NCI-H2107 treated with DMSO at 0.1 percent for 48 hours (cell line): ENCODE results near the gene PIP5KL1.
A peak's percentile ranks its signal among the peaks of the same experiment; 100 is the strongest.

Source experiments
- DNase-seq: peaks from one replicate; lab custom pipeline; 2025; ENCODE audit not compliant: unreplicated experiment; lab: John Stamatoyannopoulos, UW

PIP5KL1 gene

DNA sequence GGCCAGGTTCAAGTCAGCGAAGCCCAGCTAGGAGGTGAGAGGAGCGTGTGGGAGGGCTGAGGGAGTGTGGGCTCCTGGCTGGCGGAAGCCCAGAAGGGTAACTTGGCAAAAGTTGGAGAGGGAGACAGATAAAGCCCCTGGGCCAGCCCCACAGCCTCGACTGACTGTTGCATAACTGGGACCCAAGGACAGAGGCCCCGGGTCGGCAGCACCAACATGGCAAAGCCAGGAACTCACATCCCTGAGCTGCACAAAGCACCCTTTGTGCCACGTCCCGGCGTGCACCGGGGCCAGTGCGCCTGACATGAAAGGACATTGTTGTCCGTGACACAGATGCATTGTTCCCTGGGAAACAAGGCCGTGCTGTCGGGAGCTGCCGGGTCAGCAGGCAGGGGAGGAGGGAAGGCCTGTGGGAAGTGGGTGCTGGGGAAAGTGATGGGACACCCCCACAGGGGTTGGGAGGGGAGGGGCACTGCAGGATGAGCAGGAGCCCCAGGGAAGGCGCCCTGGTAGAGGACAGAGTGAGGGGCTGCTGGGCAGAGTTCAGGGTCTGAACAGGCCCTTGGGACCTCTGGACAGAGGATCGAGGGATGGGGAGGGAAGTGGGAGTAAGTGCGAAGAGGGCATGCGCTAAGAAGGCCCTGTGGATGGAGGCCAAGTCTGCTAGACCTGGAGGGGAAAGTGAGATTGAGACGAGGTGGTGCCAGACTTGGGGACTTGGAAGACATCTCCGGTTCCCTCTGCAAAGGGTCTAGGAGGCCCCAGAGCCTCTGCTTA is 20.1 kb upstream of the PIP5KL1 start:
- no peak for DNase-seq

DNA sequence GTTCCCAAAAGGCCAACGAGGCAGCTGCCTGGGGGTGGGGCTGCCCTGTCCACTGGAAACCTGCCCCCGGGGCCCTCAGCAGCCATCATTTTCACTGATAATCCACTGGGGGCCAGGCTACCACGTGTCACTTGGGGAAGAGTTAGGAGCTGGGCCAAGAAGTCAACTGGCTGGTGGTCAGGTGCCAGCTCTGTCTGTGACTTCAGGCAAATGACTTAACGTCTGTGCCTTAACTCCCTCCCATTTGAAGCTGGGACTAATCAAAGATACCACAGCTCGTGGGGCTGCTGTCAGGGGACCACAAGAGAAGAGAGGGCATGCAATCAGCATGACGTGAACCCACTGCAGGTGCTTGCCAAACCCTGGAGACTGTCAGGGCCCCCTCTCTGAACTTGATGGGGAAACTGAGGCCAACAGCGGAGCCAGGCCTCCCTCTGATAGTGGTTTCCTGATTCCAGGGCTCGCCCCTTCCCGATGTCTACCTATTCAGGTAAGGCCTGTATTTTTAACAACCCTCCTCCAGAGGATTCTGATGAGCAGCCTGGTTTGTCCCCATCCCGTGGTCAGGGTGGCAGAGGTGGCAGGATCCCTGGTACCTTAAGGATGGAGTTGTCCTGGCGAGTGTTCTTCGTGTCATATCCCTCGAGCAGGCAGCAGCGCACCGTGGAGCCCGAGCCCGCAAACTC is 19.4 kb upstream of the PIP5KL1 start:
- DNase-seq = no peak

DNA sequence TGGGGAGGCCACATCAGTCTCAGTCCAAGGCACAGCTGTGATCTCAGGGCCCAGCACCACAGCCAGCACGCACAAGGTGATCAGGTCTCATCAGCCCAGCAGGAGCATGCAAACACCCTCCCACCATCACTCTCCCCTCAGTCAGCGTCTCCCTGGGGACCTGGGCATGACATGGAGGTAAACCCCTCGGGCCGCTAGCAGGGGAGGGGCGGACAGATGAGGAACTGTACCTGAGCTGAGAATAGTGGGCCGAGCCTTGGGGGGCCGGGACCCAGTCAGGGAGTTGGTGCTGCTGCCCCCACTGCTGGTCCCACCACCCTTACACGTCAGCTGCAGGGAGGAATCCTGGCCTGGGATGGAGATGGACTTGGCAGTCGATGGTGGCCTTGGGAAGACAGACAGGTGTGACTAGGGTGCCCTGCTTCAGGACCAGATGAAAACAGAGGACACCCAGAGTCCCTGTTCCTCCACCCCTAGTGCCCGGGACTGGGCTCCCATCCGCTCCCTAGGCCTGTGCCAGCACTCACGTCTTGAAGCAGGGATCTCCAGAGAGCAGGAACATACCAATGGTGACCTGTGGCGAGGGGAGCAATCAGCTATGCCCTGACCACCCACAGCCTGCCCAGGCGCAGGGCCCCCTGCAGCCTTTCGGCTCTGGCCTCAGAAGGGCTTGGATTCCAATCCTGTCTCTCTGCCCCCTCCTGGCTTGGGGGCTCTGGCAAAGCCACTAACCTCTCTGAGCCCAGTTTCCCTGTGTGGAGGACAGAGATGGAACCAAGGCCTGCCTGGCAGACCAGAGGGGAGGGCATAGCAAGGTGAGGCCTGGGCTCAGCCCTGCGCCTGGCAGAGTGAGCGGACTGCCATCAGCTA is 17.5 kb upstream of the PIP5KL1 start:
- no peak for DNase-seq

DNA sequence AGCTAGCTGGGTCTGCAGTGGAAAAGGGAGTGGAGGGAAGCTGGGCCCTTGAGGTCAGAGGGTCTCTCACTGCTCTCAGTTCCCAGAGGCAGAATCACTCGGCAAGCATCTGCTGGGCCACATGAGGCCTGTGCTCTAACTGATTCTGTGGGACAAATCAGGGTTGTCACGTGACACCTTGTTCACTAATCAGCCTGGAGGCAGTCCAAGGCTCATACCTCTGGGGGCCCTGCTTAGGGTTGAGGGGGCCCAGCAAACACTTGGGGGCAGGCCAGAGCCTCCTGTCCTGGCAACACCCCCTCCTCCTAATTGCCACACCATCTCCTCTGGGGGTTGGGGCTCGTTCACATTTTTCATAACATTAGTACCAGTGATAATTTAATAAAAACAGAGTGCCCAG is 16.2 kb upstream of the PIP5KL1 start:
- DNase-seq = no peak

DNA sequence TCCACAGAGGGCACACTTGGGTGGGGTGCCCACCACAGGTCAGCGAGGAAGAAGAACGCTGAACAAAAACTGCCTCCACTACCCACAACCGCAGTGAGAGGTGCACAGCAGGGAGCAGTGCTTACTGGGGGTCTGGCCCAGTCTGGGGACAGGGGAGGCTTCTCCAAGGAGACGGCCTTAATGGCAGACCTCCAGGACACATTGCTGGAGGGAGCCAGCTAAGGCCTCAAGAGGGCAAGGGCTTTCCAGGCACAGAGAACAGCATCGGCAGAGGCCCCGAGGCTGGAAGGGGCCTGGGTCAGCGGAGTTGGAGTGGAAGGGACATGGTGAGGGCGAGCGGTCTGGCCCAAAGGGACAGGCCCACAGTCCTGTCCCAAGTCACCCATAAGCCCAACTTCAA is 15.4 kb upstream of the PIP5KL1 start:
- no peak for DNase-seq

DNA sequence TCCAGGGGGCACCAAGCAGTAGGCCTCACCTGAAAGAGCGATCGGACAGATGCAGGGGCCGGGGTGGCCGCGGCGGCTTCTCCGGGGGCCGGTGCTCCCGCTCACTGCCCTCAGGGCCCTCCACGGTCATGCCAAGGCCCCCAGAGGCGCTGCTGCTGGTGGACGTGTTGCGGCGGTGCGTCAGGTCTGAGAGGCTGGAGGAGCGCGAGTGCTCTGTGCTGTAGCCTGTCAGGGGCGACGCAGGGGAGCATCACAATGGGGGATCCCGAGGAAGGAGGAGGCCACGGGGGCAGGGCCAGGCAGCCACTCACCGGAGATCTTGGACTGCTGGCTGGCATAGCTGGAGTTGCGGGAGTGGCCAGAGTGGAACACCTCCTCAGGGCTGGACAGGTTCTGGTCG is 14.8 kb upstream of the PIP5KL1 start:
- no peak for DNase-seq

DNA sequence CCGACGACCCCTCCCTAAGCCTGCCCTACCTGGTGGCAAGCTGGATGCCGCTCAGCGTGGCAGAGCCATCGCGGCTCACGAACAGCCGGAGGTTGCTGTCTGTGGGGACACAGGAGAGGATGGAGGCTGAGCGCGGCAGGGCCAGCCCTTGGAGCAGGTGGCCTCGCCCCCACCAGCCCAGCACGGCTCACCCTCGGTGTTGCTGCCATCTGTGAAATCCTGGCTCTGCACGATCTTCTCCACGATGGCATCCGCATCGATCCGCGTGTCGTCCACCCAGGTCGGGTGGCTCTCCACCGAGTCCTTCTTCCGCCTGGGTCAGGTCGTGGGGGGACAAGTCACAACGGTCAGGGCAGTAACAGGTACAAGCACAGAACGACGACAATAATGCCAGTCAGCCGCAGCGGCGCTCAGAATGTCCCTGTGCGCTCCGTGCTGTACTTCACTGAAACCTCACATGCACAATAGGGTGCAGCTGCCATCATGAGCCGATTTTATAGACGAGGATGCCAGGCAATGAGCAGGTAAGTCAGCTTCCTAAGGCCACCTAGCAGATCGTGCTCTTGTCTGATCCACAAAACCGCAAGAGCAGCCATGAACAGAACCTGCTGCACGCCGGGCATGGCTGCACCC is 14.1 kb upstream of the PIP5KL1 start:
- DNase-seq = no peak

DNA sequence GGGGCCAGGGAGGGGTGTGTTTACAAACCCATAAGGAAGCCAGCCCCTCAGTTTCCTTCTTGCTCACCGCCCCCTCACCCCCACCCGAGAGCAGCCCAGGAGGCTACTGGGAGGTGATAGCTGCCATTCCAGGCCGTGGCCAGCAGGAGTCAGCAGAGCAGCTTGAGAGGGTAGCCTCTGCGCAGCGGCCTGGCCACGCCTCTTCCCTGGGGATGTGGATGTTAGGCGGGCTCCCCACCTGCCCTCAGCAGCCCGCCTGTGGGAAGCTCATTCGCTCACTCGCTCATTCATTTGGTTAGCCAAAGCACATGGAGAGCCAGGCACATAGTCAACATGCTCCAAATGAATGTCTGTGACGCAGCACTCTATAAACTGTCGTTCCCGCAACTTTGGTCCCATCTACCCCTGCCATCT is 13.2 kb upstream of the PIP5KL1 start:
- peak; percentile 63 for DNase-seq

DNA sequence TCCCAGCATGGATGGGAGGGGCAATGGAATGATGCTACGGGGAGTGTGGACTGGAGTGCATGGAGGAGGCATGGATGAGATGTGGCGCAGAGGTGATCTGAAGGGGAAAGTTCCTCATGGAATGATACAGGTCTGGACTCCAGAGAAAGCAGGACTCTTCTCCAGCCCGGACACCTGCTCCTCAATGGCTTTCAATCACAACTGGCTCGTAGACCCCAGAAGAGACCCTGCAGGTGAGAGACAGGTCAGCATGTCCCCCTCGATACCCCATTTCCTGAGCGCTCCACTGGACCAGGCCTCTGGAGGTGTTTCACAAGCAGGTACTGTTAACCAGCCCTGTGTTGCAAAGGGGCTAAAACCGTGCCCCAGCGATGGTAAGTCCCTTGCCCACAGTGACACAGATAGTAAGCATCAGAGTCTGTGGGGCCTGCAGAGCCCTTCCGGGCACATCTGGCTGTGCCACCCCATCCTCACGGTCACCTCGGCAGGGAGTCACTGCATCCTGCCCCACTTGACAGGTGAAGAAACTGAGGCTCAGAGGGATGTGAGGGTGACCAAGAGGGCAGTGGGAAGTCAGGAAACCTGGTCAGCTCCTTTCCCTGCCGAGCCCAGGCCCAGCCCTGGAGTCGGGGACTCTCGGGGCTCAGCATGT is 12.6 kb upstream of the PIP5KL1 start:
- DNase-seq = no peak

DNA sequence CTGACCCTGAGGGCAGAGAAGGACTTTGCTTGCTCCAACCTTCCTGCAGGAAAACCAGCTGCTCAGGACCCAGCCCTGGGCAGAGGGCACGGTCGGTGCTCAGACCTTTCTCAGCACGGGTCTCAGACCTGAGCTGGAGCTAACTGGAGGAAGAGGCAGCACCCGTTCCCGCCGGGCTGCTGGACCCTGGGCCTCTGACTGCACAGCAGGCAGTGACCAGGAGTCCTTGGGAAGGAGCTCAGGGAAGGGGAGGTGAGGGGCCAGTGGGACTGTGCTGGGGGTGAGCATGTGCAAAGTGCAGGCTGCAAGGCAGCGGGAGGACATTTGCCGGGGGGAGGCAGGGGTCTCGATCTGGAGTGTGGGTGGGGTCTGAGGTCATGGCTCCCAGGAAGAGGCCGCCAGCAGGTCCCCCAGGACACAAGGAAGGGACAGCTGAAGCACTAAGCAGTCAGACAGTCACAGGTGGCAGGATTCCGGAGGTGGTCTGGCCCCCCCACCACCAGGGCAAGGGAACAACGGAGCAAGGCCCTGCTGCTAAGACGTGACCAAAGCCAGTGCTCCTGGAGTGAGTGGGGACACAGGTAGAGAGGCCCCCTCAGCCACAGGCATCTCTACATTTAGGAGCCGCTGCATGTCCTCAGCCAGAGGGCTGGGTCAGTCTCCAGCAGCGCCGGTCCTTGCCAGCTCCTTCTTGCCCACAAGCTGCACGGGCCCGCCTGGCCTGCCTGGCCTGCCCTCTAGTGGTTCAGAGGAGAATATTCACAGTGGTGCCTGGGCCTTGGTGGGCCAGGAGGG is 11.8 kb upstream of the PIP5KL1 start:
- no peak for DNase-seq

DNA sequence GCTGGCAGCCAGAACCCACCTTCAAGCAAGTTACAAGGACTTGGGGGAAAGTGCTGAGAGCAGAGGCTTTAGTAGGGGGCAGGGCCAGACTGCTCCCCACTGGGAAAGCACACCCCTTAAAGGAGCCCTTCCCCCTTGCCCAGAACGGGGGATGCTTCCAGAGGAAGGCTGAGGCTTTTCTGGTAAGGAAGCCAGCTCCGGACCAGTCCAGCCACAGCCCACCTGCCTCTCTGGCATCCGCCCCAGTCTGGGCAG is 11.3 kb upstream of the PIP5KL1 start:
- no peak for DNase-seq

DNA sequence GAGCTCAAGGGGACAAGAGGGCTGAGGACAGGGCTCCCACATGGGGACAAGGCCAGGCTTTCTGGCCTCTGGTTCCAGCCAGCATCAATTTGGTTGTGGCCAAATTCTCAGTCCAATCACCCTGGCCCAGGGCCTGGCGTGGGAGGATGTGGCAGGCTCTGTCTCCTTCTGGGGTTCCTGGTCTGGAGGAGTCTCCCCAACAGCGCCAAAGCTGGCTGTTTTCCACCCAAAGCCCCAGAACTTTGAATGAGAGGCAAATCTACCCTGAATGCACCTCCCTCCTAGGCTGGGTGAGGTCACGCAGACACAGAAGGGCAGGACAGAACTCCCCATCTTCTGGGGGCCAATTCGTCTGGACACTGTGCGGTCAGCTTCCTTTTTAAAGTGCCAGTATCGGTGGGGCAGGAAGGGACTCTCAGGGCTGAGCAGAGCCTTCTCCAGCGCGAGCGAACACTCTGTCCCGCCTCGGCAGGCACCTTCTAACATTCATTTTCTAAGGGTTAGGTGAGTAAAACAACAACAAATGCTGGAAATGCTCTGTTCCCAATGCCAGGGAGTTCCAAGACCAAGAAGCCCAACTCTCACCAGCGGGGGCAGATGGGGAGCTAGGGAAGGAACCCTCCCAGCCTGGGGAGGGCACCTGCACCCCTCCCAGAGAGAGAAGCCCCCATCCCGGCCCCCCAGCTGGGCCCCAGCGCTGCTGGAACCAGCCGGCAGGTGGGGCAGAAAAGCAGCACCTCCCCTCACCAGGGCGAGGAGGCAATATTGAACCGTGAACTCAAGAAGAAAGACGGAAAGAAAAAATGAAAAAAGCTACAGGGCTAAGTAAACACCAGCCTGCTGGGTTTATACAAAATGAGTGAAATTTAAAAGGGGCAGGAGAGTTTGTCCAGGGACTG is 10.7 kb upstream of the PIP5KL1 start:
- no peak for DNase-seq

DNA sequence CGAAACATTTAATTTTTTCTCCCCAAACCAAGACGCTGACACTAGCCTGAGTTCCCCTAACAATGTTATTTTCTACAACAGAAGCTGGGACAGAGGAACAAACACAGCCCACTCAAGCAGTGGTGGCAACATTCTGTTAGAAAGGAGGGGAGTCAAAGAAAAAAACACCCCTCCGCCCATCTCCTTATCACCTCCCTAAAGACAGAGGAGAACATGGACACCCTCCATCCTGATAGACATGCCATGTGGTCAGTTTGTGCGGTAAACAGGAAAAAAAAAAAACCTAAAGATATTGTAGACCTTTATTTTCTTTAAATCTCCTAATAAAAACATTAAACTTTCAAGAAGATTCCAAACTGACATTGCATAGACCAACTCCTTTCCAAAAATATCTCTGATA is 10.0 kb upstream of the PIP5KL1 start:
- no peak for DNase-seq

DNA sequence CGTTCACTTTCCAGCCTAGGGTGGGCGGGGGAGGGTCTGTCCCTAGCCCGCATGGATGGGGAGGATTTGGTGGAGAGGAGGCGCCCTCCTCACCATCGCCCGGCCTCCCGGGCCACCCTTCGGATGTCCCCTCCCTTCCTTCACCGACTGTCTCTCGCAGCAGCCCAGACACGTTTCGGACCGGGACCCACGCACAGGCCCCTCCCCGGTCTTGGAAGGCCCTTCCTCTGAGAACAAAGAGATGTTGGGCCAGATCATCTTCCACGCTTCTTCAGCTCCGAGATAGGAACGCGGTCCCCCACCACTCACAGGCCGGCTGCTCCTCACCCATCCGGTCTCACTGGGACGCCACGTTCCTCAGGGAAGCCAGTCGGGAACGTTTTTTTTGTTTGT is 7.7 kb upstream of the PIP5KL1 start:
- no peak for DNase-seq

DNA sequence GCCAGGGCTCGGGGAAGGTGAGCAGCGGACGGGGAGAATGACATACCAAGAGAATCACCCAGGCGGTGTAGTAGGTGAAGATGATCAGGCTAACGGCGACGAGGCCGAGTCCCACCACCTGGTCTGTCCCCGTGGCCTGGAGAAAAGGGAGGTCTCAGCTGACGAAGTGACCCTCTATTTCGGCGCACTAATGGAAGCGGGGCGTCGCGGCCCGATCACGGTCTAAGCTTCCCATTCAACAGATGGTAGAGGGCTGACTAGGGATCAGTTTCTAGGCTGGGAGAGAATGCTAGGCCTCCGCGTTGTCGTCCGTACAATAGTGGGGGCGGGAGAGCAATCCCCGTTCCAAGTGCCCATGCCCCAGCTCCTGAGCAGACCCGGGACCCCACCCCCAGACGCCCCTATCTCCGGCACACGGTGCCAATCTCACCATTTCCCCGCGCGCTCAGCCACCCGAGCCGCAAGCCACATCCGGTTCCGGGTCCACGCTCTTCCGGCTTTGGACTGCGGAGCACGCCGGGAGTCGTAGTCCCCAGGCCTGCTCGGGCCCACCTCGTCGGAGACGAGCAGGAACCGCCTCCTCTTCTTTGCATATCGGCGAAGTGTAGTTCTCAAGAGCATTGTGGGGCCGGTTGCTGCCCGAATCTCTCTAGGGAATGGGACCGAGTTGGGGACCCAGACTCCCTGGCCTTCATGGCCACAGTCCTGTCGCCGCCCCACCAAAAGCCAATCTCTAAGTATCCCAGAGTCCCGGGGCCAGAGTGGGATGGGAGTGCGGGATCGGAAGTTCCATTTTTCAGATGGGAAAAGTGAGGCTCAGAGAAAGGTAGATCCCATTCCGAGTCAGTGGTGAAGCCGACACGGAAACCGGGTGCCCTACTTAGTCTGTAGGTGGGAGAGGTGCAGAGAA is 7.1 kb upstream of the PIP5KL1 start, which contains the start of gene DPM2:
TSS of gene DPM2 (minus strand) at position 467 of the 910 bp plus-strand sequence. CDS start at position 433, 34 bp downstream.
- peak; percentile 23 for DNase-seq

DNA sequence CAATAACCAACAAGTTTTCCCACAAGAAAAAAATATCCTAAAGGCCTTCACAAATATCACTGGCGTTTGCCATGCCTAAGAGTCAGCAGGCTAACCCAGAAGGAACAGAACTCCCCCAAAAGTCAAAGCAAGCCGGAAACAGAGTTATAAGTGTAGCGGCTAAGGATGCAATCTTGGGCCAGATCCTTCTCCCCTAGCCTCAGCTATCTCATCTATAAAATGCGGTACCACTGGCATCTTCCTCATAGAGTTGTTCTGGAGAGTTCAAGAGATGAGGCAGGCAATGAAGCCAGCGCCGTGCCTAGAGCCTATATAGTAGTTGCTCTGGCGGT is 6.4 kb upstream of the PIP5KL1 start:
- no peak for DNase-seq

DNA sequence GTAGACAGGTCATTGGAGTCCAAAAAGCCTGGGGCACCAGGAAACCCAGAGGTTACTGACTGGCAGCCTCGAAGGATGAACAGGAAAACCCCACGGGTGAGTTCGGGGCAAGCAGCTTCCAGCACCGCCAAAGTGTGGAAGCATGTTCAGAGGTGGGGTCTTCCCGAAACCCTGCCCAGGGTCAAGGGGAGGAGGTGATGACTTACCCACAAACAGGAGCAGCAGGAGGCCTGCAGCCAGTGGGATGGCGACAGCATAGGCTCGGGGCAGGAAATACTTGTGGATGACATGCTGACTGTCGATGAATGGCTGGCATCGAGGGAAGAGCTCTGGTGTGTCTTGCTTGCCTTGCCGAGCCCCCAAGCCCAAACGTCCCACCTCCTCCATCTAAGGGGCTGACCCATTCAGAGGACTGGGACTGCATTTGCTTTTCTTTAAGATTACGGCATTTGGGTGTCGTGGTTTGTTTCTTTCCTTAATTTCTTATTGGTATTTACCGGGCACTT is 5.8 kb upstream of the PIP5KL1 start:
- no peak for DNase-seq

DNA sequence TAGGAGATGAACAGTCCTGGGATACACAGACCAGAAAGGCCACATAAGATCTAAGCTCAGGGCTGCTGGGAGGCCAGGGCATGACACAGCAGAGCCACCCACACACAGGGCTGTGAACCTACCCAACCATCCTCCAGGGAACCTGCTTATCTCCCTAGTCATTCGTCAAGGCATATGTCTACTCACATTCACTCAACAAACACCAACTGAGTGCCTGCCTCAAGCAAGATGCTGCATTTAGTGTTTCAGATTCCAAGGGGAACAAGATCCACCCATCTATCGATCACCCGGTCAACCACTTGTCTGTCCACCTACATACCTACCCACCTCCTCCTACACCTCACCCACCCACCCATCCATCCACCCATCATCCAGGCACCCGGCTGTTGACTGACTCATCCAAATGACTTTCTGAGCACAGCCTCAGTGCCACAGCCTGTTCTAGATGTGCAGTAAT is 5.2 kb upstream of the PIP5KL1 start:
- DNase-seq = no peak
